ENCODE results near the gene CD109. TPM values are rescaled to one million over a fixed set of nuclear protein-coding genes. Genes with fewer than 3 reads are reported as not detected.

Gene CD109
- total and polyA plus RNA-seq, 10 of the 15 experiments (the other 5 are each of a cell fraction or from before 2014, with no cell fraction given): 0.27 to 4.4 (median 2.1) TPM

GRCh38 chr6:73738367-73739028, 42.5 kb downstream of the CD109 start:
- Histone ChIP-seq H3K9ac (ENCODE audit: control insufficient read depth, insufficient read depth, low read length) (no peak overlapping the region), H4K20me1 (ENCODE audit: control insufficient read depth, insufficient read depth) (no peaks in the 10 kb centered on the region), H3K4me3 (no peak overlapping the region), H3K9me3 (replicated peaks; ENCODE audit: control insufficient read depth, insufficient read depth, low read length) (no peaks in the 10 kb centered on the region), H2AFZ (ENCODE audit: control insufficient read depth, low read depth, low read length) (no peak overlapping the region), H3K36me3 (ENCODE audit: control insufficient read depth in 2 of 2, insufficient read depth in 2 of 2, low read length in 1 of 2) (no peaks in the 10 kb centered on the region), H3K79me2 (ENCODE audit: control insufficient read depth, insufficient read depth, low read length) (no peaks in the 10 kb centered on the region), H3K27me3 (replicated peaks in 1 of 2; ENCODE audit: control insufficient read depth in 2 of 2, insufficient read depth in 2 of 2, low read length in 1 of 2) (no peaks in the 10 kb centered on the region), H3K4me1 (ENCODE audit: control insufficient read depth, insufficient read depth, low read length) (no peaks in the 10 kb centered on the region; the same call in 1 of the 2 replicates), H3K27ac (ENCODE audit: control insufficient read depth, insufficient read depth) (no peak overlapping the region), H3K4me2 (ENCODE audit: control insufficient read depth, insufficient read depth) (no peak overlapping the region)
- no peak for DNase-seq (ENCODE audit: low read depth, low spot score)
- no peak for FAIRE-seq
- ATAC-seq: no peak
- SMC1A ChIA-PET (ENCODE audit: uncharacterized antibody, unreplicated experiment): interaction anchor here (0.6 to 4.2 kb wide), 10 partner anchors 10 to 1472 kb away, joined by 3 to 50 read pairs (median 4); no protein-coding TSS in a partner anchor
- BruUV-seq (replicated peaks): no TSS peak
- in situ Hi-C loops (cut with MboI) (no loop called here), intact Hi-C loops (cut with micrococcal nuclease; ENCODE audit: unreplicated experiment) (loop anchor here (2.0 to 10.0 kb wide), 5 partner anchors 116 to 1470 kb away; no protein-coding TSS in a partner anchor)
- WGBS (ENCODE audit: insufficient coverage, insufficient replicate concordance, low lambda C conversion rate, missing lambda C conversion rate): 26% methylated on average over 5 of the region's 5 CpGs
- CTCF ChIA-PET: interaction anchor here (0.6 to 4.6 kb wide), 20 partner anchors 8 to 1472 kb away, joined by 3 to 74 read pairs (median 4); partner anchors contain the start of gene COL12A1
- TF ChIP-seq SMAD5 (IDR thresholded peaks at IDR 0.05; ENCODE audit: low read depth): no peak
- TF ChIP-seq MLLT1 (IDR thresholded peaks at IDR 0.05): no peak
- no peak for TF ChIP-seq BHLHE40 (IDR thresholded peaks at IDR 0.05; ENCODE audit: borderline replicate concordance in 1 of 2, low read depth in 2 of 2, low read length in 1 of 2)
- TF ChIP-seq SIX5 (IDR thresholded peaks at IDR 0.05; ENCODE audit: low read depth, low read length, severe bottlenecking): no peak
- TF ChIP-seq KAT2A (conservative IDR thresholded peaks at IDR 0.05; ENCODE audit: control insufficient read depth, low read depth, low read length): no peak
- TF ChIP-seq ZNF24 (IDR thresholded peaks at IDR 0.05): no peak
- TF ChIP-seq YY1 (IDR thresholded peaks at IDR 0.05; ENCODE audit: low read depth, low read length): no peak
- RAD21 ChIA-PET (ENCODE audit: unreplicated experiment): interaction anchor here (0.7 to 4.3 kb wide), 8 partner anchors 9 to 1471 kb away, joined by 3 to 46 read pairs (median 4); no protein-coding TSS in a partner anchor
- POLR2A ChIA-PET: no interaction called here
